GM19452 (cell line): Measurements from ENCODE around the gene AHNAK2.

ENCODE experiments used
- ATAC-seq: cut with Tn5 transposase; IDR thresholded peaks from one replicate; pipeline ENCODE4 v1.9.1; 2021; ENCODE audit not compliant: unreplicated experiment

Gene AHNAK2

GRCh38 chr14:104973385-104974145, 4.6 kb downstream of the AHNAK2 start:
- no peak for ATAC-seq

DNA sequence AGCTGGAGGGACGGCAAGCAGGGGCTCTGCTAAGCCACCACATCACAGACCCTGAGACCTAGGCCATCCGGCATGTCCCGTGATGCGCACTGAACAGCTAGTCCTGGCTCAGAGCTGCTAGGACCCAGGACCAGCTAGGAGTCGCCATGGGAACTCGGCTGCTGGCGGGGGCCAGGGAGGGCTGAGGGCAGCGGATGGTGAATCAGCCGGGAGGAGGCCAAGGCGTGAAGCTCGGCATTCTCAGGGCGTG, 5.1 kb downstream of the AHNAK2 start:
- ATAC-seq, result no peak

DNA sequence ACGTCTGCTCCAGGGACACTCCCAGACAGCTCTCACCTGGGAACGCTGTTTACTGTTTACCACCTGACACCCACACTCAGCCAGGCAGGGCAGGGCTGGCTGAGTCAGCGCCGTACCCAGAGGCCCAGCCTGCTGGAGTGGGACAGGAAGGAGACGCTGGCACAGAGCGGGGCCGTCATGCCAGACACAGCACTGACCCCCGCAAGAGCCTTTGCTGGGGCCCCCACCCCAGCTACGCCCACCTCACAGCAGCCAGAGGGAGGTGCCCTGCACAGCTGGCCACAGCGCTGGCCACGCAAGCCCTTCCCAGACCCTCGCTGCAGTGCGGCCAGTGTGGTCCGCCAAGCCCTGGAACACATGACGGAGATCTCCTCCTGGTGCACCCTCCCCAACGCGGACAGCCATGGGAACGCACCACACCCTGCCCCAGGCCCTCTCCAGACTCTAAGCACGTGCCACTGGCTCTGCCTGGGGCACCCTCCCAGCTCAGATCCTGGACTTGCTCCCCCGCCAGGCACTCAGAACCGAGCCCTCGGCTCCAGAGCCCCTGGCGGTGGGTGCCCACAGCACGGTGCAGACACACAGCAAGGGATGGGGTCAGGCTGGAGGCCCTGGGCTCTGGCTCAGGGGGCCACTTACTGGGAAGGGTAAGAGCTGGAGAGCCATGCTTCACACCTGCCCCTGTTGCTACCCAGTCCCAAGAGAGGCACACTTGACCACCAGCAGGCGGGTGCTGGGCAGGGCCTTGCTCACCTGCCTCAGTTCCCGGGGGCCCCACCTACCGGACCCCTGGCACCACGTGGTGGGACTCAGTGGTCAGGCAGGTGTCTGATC, 5.7 kb downstream of the AHNAK2 start:
- no peak for ATAC-seq

DNA sequence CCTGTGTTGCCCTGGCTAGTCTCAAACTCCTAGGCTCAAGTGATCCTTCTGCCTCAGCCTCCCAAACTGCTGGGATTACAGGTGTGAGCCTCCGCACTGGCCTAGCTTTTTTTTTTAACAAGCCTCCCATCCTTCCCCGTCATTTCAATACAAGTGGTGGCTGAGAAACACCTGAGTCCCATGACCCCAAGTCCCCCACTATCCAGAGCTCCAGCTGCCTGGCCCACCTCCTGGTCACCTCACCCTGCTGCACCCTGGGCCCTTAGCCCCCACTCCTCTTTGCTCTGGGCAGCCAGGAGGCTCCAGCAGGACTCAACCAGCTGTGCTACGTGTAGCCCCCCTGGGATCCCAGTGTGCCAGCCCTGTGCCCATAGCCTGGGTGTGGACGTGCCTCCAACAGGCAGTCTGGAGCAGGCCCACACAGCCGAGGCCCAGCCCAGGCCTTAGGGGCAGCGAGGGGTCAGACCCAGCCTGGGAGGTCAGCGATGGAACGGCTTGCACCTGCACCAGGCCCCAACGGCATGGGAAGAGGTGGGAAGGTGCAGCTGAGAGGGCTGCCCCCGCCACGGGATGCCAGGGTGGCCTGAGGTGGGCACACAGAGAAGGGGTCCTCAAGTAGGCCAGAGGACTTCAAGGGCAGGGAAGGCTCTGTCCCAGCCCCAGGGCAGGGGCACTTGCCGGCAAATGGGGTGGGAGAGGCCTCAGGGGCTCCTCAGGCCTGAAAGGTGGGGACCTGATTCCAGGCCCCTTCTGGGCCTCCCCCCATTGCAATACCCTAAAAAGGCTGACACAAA, 6.5 kb downstream of the AHNAK2 start:
- no peak for ATAC-seq

- no peak for ATAC-seq
Measured at GRCh38 chr14:104970231-104971068, 7.7 kb downstream of the AHNAK2 start.

DNA sequence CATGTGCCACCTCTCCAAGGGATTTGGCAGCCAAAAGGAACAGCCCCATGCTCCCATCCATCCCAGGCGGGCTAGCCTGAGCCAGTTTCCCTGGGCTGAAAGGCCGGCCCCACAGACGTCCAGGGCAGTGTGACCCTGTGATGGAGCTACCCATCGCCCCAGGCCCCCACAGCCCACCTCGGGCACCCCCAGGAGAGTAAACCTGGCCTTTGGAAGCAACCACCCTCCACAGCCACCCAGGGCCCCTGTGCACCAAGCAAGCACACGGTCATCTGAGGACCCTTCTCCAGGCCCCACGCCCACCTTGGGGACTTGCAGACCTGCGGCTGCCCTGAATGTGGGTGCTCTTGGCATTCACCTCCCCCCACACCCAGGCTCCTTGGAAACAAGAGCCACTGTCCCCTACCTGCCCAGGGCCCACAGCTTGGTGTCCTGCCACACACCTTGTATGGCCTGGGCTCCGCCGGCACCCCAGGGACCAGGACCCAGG, 8.4 kb downstream of the AHNAK2 start:
- ATAC-seq, result no peak

DNA sequence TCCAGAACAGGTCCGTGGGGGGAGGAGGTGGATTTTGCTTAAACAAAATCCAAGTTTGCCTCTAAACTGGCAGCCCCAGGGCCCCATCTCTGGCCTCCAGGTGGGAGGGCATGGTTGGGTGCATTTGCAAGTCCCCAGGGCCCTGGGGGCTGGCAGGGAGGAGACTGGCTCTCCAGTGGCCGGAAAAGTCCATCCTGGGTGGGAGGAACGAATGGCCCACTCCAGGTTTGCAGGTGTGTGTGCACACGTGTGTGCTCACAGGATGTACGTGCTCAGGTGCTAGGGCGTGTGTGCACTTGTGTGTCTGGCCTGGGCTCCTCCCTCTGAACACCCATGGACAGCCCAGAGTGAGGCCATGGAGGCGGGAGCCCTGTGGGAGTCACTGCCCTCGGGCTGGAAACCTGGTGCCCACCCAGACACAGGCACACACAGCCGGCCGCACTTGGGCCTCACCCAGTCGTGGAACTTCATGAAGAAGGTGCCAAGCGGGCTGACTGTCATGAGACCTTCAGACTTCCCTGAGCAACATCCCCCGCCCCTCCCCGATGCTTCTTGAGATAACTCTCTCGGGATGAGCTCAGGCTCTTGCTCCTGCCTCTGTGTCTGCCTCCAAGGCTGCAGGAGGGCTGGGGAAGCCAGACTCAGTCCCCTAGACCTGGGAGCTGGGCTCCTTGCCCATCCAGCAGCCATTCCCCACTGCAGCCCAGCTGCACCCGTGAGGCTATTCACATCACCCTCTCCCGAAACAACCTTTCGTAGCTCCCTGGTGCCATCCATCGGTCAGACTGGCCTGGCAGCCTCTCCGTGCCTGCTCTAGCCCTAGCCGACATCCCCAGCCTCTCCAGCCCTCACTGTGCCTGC, 9.4 kb downstream of the AHNAK2 start:
- ATAC-seq, result no peak

DNA sequence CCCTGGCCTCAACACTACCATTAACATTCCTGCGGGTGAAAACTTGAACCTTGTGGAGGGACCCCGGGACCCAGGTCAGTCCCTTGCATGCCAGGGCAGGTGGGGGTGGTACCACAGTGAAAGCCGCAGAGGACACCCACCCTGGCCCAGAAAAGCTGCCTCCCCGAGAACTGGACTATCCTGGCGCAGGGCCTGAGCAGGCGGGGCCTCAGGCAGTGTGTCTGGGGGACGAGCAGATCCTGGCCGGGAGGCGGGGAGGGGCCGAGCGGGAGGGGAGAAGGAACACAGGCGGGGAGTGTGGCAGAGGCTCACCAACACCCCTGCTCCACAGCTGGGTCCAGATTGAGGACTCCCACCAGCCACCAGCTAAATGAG, 10.0 kb downstream of the AHNAK2 start:
- ATAC-seq, result no peak

GRCh38 chr14:104967386-104968152, 10.6 kb downstream of the AHNAK2 start:
- no peak for ATAC-seq

- no peak for ATAC-seq
Measured at GRCh38 chr14:104966981-104967385, 11.2 kb downstream of the AHNAK2 start.

- ATAC-seq, result no peak
Measured at GRCh38 chr14:104966261-104966865, 11.8 kb downstream of the AHNAK2 start.

GRCh38 chr14:104965561-104966231, 12.5 kb downstream of the AHNAK2 start:
- ATAC-seq, result no peak

DNA sequence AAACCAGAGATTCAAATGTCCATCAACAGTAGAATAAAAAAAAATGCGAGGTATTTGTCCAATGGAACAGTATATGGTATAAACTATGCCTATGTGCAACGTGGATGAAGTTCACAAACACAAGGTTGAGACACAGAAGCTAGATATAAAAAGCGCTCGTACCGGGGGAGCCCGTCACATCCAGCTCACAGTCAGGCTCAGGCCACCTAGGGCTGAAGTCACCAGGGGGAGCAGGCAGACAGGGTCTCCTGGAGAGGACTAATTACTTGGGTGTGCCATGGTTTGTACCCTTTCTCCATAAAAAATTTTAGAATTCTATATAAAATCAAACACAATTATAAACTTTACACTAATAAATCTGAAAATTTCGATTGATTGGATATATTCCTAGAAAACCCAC, 13.6 kb downstream of the AHNAK2 start:
- no peak for ATAC-seq

DNA sequence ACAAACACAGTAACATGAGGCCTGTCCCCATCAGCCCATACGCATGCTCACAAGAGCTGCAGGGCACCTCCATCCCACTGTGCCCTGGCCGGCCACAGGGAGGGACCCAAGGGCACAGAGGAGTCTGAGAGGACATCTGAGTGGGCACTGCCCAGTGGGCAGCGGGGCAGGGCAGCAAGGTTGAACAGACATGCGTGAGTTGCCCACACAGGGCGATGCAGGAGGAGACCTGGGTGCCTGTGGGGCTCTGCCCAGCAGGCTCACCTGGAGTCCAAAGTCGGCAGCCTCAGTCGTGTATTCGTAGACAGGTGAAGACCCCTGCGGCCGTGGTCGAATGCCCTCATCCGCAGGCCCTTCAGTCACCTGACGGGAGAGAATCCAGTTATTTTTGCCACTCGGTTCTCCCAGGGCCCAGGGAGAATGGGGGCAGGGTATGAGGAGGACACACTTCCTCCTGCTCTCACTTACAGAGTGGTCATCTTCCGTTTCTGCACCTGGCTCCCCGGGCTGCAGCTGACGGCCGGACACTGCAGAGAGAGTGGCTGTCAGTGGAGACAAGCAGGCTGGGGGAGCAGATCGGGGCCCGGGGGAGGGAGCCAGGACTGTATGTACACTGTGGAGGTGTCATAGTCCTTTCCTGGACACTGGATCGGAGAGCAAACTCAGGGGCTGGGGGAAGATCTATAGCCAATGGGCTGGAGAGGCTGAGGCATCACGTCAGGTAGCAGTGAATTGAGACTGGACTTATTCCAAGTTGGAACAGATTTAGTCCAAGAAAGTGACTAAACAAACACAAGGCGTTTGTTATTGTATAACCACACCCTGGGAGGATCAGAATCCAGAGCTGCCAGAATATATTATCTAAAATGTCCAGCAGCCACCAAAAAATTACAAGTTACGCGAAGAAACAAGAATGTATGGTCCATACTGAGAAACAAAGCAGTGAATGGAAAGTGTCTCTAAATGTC, 20.7 kb downstream of the AHNAK2 start:
- no peak for ATAC-seq

GRCh38 chr14:104956290-104956890, 21.8 kb downstream of the AHNAK2 start:
- ATAC-seq, result no peak

GRCh38 chr14:104955396-104955770, 22.8 kb downstream of the AHNAK2 start:
- ATAC-seq, result no peak
